ENCODE measurements around the gene DDX10.

- TF ChIP-seq ZNF274 (IDR thresholded peaks at IDR 0.05; ENCODE audit: borderline replicate concordance, low read depth, low read length) (no peak), KAT7 (CRISPR knock-in tag; IDR thresholded peaks at IDR 0.05; ENCODE audit: borderline replicate concordance) (no peak), FOXO4 (CRISPR knock-in tag; IDR thresholded peaks at IDR 0.05) (no peak), HIVEP1 (CRISPR knock-in tag; IDR thresholded peaks at IDR 0.05) (no peak), RAD21 (CRISPR knock-in tag; conservative IDR thresholded peaks at IDR 0.05 in 1 of 2, IDR thresholded peaks at IDR 0.05 in 1 of 2) (no peak), TARDBP (IDR thresholded peaks at IDR 0.05) (no peak), TRIM24 (IDR thresholded peaks at IDR 0.05) (no peak), CTCF (IDR thresholded peaks at IDR 0.05 in 2 of 3, conservative IDR thresholded peaks at IDR 0.05 in 1 of 3; ENCODE audit: insufficient read depth in 2 of 3, low read depth in 1 of 3, low read length in 3 of 3) (no peak), ZBED1 (IDR thresholded peaks at IDR 0.05) (no peak), SAFB2 (IDR thresholded peaks at IDR 0.05; ENCODE audit: borderline replicate concordance, low read depth, low read length, severe bottlenecking) (no peak), POLR2AphosphoS2 (IDR thresholded peaks at IDR 0.05; ENCODE audit: low read length) (no peak), GATAD2A (IDR thresholded peaks at IDR 0.05) (no peak)
- TF ChIP-seq, protein P1, sequence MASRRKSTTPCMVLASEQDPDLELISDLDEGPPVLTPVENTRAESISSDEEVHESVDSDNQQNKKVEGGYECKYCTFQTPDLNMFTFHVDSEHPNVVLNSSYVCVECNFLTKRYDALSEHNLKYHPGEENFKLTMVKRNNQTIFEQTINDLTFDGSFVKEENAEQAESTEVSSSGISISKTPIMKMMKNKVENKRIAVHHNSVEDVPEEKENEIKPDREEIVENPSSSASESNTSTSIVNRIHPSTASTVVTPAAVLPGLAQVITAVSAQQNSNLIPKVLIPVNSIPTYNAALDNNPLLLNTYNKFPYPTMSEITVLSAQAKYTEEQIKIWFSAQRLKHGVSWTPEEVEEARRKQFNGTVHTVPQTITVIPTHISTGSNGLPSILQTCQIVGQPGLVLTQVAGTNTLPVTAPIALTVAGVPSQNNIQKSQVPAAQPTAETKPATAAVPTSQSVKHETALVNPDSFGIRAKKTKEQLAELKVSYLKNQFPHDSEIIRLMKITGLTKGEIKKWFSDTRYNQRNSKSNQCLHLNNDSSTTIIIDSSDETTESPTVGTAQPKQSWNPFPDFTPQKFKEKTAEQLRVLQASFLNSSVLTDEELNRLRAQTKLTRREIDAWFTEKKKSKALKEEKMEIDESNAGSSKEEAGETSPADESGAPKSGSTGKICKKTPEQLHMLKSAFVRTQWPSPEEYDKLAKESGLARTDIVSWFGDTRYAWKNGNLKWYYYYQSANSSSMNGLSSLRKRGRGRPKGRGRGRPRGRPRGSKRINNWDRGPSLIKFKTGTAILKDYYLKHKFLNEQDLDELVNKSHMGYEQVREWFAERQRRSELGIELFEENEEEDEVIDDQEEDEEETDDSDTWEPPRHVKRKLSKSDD (conservative IDR thresholded peaks at IDR 0.05; ENCODE audit: low read length), result no peak
- TF ChIP-seq, protein P2, sequence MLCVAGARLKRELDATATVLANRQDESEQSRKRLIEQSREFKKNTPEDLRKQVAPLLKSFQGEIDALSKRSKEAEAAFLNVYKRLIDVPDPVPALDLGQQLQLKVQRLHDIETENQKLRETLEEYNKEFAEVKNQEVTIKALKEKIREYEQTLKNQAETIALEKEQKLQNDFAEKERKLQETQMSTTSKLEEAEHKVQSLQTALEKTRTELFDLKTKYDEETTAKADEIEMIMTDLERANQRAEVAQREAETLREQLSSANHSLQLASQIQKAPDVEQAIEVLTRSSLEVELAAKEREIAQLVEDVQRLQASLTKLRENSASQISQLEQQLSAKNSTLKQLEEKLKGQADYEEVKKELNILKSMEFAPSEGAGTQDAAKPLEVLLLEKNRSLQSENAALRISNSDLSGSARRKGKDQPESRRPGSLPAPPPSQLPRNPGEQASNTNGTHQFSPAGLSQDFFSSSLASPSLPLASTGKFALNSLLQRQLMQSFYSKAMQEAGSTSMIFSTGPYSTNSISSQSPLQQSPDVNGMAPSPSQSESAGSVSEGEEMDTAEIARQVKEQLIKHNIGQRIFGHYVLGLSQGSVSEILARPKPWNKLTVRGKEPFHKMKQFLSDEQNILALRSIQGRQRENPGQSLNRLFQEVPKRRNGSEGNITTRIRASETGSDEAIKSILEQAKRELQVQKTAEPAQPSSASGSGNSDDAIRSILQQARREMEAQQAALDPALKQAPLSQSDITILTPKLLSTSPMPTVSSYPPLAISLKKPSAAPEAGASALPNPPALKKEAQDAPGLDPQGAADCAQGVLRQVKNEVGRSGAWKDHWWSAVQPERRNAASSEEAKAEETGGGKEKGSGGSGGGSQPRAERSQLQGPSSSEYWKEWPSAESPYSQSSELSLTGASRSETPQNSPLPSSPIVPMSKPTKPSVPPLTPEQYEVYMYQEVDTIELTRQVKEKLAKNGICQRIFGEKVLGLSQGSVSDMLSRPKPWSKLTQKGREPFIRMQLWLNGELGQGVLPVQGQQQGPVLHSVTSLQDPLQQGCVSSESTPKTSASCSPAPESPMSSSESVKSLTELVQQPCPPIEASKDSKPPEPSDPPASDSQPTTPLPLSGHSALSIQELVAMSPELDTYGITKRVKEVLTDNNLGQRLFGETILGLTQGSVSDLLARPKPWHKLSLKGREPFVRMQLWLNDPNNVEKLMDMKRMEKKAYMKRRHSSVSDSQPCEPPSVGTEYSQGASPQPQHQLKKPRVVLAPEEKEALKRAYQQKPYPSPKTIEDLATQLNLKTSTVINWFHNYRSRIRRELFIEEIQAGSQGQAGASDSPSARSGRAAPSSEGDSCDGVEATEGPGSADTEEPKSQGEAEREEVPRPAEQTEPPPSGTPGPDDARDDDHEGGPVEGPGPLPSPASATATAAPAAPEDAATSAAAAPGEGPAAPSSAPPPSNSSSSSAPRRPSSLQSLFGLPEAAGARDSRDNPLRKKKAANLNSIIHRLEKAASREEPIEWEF (CRISPR knock-in tag; IDR thresholded peaks at IDR 0.05), result no peak
Measured at GRCh38 chr11:108851781-108852180, 186.9 kb downstream of the DDX10 start.
